NCI-H2196 (cell line): ENCODE results near the gene FBXW8.

Experiments used
- DNase-seq: peaks from one replicate; lab custom pipeline; 2025; ENCODE audit not compliant: unreplicated experiment; lab: John Stamatoyannopoulos, UW

FBXW8 gene

GRCh38 chr12:116955382-116956021 lies 44.8 kb downstream of the FBXW8 start:
- DNase-seq, result peak; percentile 52

- no peak for DNase-seq
These were observed 47.9 kb downstream of the FBXW8 start for GRCh38 chr12:116958402-116959197.

DNA sequence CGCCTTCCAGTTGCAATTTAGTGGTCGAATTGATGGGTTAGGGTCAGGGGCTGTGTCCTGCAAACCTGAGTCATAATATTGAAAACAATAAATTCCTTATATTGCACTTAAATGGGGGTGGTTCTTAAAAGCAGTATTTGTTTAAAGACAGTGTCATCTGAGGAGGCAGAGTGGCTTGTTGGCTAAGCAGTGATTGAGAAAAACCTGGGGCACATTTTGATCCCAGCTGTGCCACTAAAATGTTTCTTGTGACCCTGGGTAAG lies 48.4 kb downstream of the FBXW8 start:
- no peak for DNase-seq

- DNase-seq, result no peak
These were observed 49.2 kb downstream of the FBXW8 start for GRCh38 chr12:116959845-116960514.

GRCh38 chr12:116962197-116962596 lies 51.4 kb downstream of the FBXW8 start:
- no peak for DNase-seq

DNA sequence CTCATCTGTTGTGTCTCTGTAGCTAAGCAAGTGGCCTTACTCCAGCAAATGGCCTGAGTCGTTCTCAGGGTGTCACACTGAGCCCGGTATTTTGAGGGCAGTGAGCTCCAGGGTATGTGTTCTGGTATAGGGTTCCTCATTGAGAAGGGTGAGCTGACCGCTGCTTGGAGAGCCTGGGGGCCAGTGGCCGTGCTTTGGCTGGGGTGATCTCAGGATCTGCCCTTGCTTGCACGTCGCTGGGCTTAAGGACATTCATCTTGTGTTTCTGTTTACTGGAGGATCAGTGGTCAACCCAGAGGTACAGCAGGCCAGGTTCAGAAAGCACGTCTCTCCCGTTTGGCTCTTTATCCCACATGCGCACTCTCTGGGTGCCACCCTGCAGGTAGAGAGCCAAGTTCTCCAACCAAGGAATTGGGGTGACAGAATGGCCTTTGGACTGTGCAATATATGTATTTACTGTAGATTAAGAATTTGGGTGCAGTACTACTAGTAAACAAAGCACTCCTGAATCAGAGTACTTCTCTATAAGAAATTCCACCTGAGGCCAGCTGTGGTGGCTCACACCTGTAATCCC lies 52.1 kb downstream of the FBXW8 start:
- DNase-seq, result no peak

DNA sequence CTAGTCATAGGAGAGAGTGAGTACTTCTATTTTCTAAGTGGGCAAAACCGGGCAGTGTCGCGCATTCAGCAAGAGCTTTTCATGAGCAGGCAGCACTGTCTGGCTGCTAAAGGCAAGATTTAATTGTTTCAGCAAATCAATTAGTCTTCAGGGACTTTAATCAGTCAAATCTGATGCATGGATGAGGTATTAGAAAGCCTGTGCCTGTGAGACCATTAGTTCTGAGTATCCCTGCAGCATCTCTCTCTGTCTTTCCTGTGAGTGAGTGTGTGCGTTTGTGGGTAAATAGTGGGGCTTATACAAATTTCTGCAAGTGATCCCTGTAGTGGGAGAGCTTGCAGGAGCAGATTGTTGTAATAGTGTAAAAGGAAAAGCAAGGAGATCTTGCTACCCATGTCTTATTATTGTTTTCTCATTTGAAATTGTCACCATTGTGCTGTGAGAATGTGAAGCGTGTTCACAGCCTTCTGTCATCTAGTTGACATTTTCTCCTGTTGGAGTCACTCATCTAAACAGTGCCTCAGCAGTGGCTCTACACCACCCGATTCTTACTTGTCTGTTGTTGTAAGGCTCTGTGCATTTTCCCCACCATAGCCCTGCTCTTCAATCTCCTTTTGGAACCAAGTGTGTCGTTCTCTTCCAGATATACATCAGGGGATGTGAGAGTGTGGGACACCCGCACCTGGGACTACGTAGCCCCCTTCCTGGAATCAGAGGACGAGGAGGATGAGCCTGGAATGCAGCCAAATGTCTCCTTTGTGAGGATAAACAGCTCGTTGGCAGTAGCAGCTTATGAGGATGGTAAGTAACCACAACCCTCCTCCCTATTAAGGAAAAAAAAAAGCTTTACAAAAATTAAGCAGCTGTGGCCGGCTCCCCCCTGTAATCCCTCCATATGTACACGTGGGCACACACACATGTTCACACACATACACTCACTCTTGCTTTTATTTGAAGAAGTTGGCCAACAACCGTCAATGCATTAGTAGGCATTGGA lies 53.6 kb downstream of the FBXW8 start:
- DNase-seq, result peak; percentile 6

DNA sequence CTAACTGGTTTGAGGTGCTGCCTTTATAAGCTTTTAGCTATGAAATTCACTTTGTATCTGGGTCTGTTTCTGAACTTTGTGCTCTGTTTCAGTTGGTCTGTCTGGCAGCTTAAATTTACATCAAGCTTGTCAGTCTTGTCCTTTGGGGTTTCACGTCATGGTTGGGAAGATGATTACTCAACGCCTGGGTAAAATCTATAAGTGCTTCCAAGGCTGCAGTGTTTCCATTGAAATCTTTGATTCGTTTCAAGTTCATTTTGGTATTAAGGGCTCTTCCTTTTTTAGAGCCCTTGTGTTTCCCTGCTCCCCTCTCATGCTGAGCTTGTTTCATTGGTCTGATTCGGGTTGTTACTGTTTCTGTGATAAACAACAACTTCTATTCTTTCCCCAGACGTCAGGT lies 58.2 kb downstream of the FBXW8 start:
- no peak for DNase-seq

DNA sequence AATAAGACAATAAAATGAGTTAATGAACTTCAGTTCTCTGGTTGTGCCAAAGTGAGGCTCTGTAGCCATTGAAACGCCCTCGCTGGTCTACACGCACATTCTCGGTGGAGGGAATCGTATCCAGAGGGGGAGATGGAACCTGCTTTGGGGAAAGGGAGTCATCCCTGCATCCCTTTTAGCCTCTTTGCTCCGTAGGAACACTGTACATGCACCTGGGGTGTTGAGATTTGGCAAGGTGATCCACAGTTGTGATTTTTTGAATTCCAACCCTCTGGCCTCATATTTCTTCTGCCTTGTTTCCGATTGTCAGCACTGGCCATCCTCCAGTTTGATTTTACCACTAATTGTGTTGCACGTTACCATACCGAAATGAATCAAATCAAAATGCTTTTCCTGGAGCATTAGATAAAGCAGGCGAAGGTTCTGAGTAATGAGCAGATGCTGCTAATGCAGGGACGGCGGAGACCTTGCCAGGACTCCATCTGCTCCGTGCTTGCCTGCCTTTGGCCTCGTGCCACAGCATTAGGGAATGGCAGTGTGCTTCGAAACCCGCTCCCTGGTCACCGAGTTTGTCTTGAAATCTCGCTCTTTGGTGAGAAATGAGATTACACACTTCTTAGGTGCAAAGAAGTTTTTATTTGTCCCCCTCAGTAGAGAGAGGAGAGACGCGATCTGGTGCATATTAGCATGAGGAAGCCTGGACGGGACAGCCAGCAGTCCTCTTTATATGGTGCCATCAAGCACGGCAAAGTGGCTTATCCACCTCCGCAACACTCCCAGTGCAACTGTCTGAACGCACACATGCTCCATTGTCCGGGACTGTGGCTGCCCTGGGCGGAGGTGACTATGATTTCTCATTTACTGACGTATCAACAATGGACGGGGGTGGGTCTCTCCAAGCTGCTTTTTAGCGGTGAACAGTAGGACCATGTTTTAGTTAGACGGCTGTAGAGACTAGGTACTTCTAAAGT lies 59.1 kb downstream of the FBXW8 start:
- no peak for DNase-seq

DNA sequence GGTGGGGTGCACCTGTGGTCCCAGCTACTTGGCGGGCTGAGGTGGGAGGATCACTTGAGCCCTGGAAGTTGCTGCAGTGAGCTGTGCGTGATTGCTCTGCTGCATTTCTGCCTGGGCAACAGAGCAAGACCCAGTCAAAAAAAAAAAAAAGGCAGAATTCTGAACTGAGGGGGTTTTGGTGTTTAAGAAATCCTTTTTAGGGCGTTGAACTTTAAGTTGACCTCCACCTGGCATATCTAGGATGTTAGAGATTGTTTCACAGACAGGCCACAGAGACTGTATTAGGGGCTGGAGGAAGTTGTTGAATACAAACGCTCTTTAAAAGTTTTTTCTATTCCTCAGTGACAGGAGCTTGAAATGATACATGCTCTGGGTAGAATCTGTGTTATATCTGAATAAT lies 60.5 kb downstream of the FBXW8 start:
- DNase-seq, result no peak

- no peak for DNase-seq
These were observed 65.1 kb downstream of the FBXW8 start for GRCh38 chr12:116975779-116976393.

- DNase-seq, result no peak
These were observed 67.0 kb downstream of the FBXW8 start for GRCh38 chr12:116977465-116978380.

DNA sequence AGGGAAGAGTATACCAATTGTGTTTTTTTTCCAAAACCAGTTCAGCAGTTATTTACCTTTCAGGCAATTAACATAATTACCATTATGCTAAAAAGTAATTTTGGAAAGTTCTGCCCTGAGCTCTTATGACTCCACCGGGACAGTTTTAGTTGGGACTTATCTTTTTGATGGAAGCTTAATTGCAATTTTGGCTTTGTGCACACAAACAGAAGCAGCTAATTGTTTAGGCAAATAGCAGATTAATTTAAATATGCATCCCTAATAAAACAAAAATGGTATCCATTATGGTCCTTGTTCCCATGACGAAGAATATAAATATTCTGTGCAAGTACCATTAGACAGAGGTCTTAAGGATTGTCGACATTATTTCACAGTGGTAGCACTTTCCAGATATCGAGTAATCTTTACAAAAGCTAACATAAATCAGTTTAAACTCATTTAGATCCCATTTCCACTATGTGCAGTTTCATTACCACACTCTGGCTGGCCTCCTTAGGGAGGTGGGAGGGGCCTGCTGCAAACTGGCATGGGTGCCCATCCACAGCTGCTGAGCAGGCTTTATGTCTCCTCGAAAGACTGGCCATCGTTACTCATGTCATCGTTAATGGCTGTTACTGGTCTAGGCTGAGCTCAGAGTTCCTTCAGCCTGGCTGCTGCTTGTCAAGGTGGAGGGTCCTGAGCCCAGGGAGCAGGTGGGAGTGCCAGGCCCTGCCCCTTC lies 68.2 kb downstream of the FBXW8 start:
- DNase-seq, result no peak

GRCh38 chr12:116980083-116980482 lies 69.3 kb downstream of the FBXW8 start:
- DNase-seq, result no peak

GRCh38 chr12:116982791-116983411 lies 72.2 kb downstream of the FBXW8 start:
- DNase-seq, result no peak

- DNase-seq, result no peak
These were observed 73.3 kb downstream of the FBXW8 start for GRCh38 chr12:116984098-116984497.

DNA sequence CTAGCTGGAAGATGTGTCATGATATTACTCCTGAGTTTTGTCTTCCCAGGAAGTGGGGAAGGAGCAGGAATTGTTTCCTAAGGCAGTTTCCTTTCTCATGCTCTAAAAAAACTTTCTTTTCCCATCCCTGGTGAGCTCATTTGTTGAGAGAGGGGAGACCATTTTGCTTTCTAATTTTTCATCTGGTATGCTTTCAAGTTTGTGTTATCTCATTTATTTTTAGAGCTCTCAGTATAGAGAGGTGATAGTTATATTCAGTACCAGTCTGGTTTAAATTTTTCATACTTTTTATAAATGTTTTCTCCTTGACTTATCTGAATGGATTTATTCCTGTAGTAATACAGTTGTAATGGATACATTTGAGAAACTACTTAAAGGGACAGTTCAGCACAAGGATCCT lies 79.6 kb downstream of the FBXW8 start:
- no peak for DNase-seq
